Measurements from ENCODE around the gene TNFSF4. TPM values are rescaled to one million over a fixed set of nuclear protein-coding genes. Genes with fewer than 3 reads are reported as not detected.

TNFSF4 gene
- total and polyA plus RNA-seq, 7 donors: 0.04 to 0.28 (median 0.13) TPM

- intact Hi-C loops (cut with DNase I): loop anchor here (2.0 to 10.0 kb wide), 2 partner anchors 375 to 377 kb away; no protein-coding TSS in a partner anchor
- Histone ChIP-seq H3K4me3 (no peak overlapping the region), H3K27ac (no peak overlapping the region), H3K4me1 (no peaks in the 10 kb centered on the region), H3K27me3 (ENCODE audit: insufficient read depth in 3 of 3, low read length in 2 of 3) (no peaks in the 10 kb centered on the region), H3K9me3 (no peaks in the 10 kb centered on the region), H3K36me3 (ENCODE audit: insufficient read depth in 1 of 2, low read depth in 1 of 2) (no peaks in the 10 kb centered on the region)
- no peak for ATAC-seq
- DNase-seq: no peak
- 60 to 82% (median 82%) methylated on average over 1 of the region's 1 CpG for WGBS, 3 donors
- no peak for TF ChIP-seq CTCF (IDR thresholded peaks at IDR 0.05)
These were observed 5.2 kb downstream of the TNFSF4 start for GRCh38 chr1:173201969-173202368.

GRCh38 chr1:173195596-173196088 lies 11.5 kb downstream of the TNFSF4 start:
- no peak for ATAC-seq
- no peaks in the 10 kb centered on the region for H3K9me3 ChIP-seq
- H3K36me3 ChIP-seq (ENCODE audit: insufficient read depth in 1 of 2, low read depth in 1 of 2): no peaks in the 10 kb centered on the region
- WGBS, 3 donors: 79 to 80% (median 79%) methylated on average over 5 of the region's 5 CpGs
- no peak for TF ChIP-seq CTCF (IDR thresholded peaks at IDR 0.05)
- DNase-seq: no peak
- peaks cover 3% of the 10 kb centered on the region for H3K4me1 ChIP-seq
- intact Hi-C loops (cut with DNase I): loop anchor here in 1 of 2 donors (5.0 kb wide), 1 partner anchor 448 kb away; no protein-coding TSS in a partner anchor
- H3K27ac ChIP-seq: no peak overlapping the region
- H3K27me3 ChIP-seq (ENCODE audit: insufficient read depth in 3 of 3, low read length in 2 of 3): no peaks in the 10 kb centered on the region
- H3K4me3 ChIP-seq: no peak overlapping the region

GRCh38 chr1:173193639-173194038 lies 13.5 kb downstream of the TNFSF4 start:
- no peak for ATAC-seq
- intact Hi-C loops (cut with DNase I): no loop called here
- Histone ChIP-seq H3K27me3 (ENCODE audit: insufficient read depth in 3 of 3, low read length in 2 of 3) (no peaks in the 10 kb centered on the region), H3K4me1 (peaks cover 13% of the 10 kb centered on the region), H3K4me3 (no peak overlapping the region), H3K27ac (no peak overlapping the region), H3K9me3 (no peaks in the 10 kb centered on the region), H3K36me3 (ENCODE audit: insufficient read depth in 1 of 2, low read depth in 1 of 2) (no peaks in the 10 kb centered on the region)
- 74 to 80% (median 79%) methylated on average over 2 of the region's 2 CpGs for WGBS, 3 donors
- no peak for DNase-seq
- no peak for TF ChIP-seq CTCF (IDR thresholded peaks at IDR 0.05)

- no peaks in the 10 kb centered on the region for H3K36me3 ChIP-seq (ENCODE audit: insufficient read depth in 1 of 2, low read depth in 1 of 2)
- no peaks in the 10 kb centered on the region for H3K9me3 ChIP-seq
- peak overlapping the region; percentile 56 for H3K27ac ChIP-seq
- no peak for TF ChIP-seq CTCF (IDR thresholded peaks at IDR 0.05)
- peaks cover 13% of the 10 kb centered on the region for H3K4me1 ChIP-seq
- ATAC-seq (peak in 2 of 4 donors; percentile 52 to 54), DNase-seq (no peak)
- H3K4me3 ChIP-seq: no peak overlapping the region
- WGBS, 3 donors: 21 to 38% (median 32%) methylated on average over 2 of the region's 2 CpGs
- intact Hi-C loops (cut with DNase I): no loop called here
- no peaks in the 10 kb centered on the region for H3K27me3 ChIP-seq (ENCODE audit: insufficient read depth in 3 of 3, low read length in 2 of 3)
These were observed 16.0 kb downstream of the TNFSF4 start for GRCh38 chr1:173191011-173191705.

All from psoas muscle (tissue), 8 donors.